Cardiac muscle cell (in vitro differentiated cells and primary cell): Measurements from ENCODE around the gene UPF2. TPM values are rescaled to one million over a fixed set of nuclear protein-coding genes. Genes with fewer than 3 reads are reported as not detected.

Experiments
- DNase-seq, 2 donors: peaks; one replicate each; pipeline versions ENCODE4 v3.0.0 to v3.0.0-alpha.2; 2010 to 2017; ENCODE audit warnings: low read depth in 1 of 2, low spot score in 1 of 2
- H3K27ac ChIP-seq: fragments of 200-600 bp; sonication (generic); 2 replicates; pipeline ENCODE4 v1.5.1; 2016
- H3K27me3 ChIP-seq: fragments of 200-600 bp; sonication (generic); 2 replicates; pipeline ENCODE4 v1.6.0; 2016; ENCODE audit warnings: control low read depth
- H3K36me3 ChIP-seq: fragments of 200-600 bp; sonication (generic); 2 replicates; pipeline ENCODE4 v1.5.1; 2016; ENCODE audit warnings: control low read depth
- H3K4me1 ChIP-seq: fragments of 200-600 bp; sonication (generic); 2 replicates; pipeline ENCODE4 v1.8.1; 2017; ENCODE audit warnings: low read depth, mild to moderate bottlenecking, mixed run types
- H3K4me3 ChIP-seq: fragments of 200-600 bp; sonication (generic); 2 replicates; pipeline ENCODE4 v1.5.1; 2016; ENCODE audit warnings: mild to moderate bottlenecking
- H3K9me3 ChIP-seq: fragments of 200-600 bp; sonication (generic); 2 replicates; pipeline ENCODE4 v1.5.1; 2017; ENCODE audit warnings: low read depth, mild to moderate bottlenecking, control low read depth
- CTCF ChIP-seq: IDR thresholded peaks from 2 replicates; pipeline ENCODE4 v1.5.1; 2012; ENCODE audit warnings: low read depth, mild to moderate bottlenecking, low read length
- polyA plus RNA-seq: library from polyadenylated mRNA; unstranded; fragments of >200 nt; fragmentation: Nextera tagmentation; extraction: Ambion mirVana; gene quantifications from 2 replicates; pipeline ENCODE4 v1.2.1, GENCODE V29; 2016
- total RNA-seq: library from RNA; depleted of rRNA; stranded (reverse); fragments of >200 nt; gene quantifications from 2 replicates; pipeline ENCODE4 v1.2.3, GENCODE V29; 2016

UPF2 gene
- total and polyA plus RNA-seq, 2 experiments from 2014 or later = 12.8 to 13.2 TPM

GRCh38 chr10:11870461-11870780, 172.2 kb downstream of the UPF2 start:
- DNase-seq = no peak
- no peak for TF ChIP-seq CTCF
- H3K27me3 ChIP-seq = no peaks in the 10 kb centered on the region
- peak overlapping the region; percentile 93 for H3K27ac ChIP-seq
- H3K4me3 ChIP-seq = no peak overlapping the region
- H3K9me3 ChIP-seq = no peaks in the 10 kb centered on the region
- H3K4me1 ChIP-seq = peaks cover 63% of the 10 kb centered on the region
- no peaks in the 10 kb centered on the region for H3K36me3 ChIP-seq

Other genes starting within 250 kb of the UPF2 start
- gene PROSER2, start 219.5 kb downstream of the UPF2 start, total RNA-seq = 17.3 and 20.7 TPM in 2 replicates
- gene PROSER2, start 219.5 kb downstream of the UPF2 start, polyA plus RNA-seq = 11.4 and 23.7 TPM in 2 replicates
- gene DHTKD1, start 26.1 kb upstream of the UPF2 start, total RNA-seq = 34.5 and 51.6 TPM in 2 replicates
- gene DHTKD1, start 26.1 kb upstream of the UPF2 start, polyA plus RNA-seq = 36.5 and 51.2 TPM in 2 replicates
- gene SEC61A2, start 86.9 kb upstream of the UPF2 start, total RNA-seq = 25.3 and 28.1 TPM in 2 replicates
- gene SEC61A2, start 86.9 kb upstream of the UPF2 start, polyA plus RNA-seq = 48.4 and 57.3 TPM in 2 replicates
- gene NUDT5, start 153.1 kb upstream of the UPF2 start, total RNA-seq = 49.3 and 59.2 TPM in 2 replicates
- 108 and 122 TPM in 2 replicates for gene NUDT5, start 153.1 kb upstream of the UPF2 start, polyA plus RNA-seq
- gene CDC123, start 153.4 kb upstream of the UPF2 start, total RNA-seq = 53.0 and 77.6 TPM in 2 replicates
- 123 and 147 TPM in 2 replicates for gene CDC123, start 153.4 kb upstream of the UPF2 start, polyA plus RNA-seq